K562 (cell line): Measurements from ENCODE around the gene ANKS1A. TPM values are rescaled to one million over a fixed set of nuclear protein-coding genes. Genes with fewer than 3 reads are reported as not detected.

ENCODE experiments used
- ATF1 ChIP-seq, 2 experiments: fragments of 450-650 bp in 1 of 2; IDR thresholded peaks; 2 replicates each; pipeline ENCODE4 v1.6.1; 2016; ENCODE audit warnings: missing compliant biosample characterization in 1 of 2, missing genetic modification characterization in 1 of 2
- C11orf30 ChIP-seq: fragments of 450-650 bp; IDR thresholded peaks from 2 replicates; pipeline ENCODE4 v1.6.1; 2016; ENCODE audit warnings: low read depth, mild to moderate bottlenecking
- DPF2 ChIP-seq: fragments of 450-650 bp; IDR thresholded peaks from 2 replicates; pipeline ENCODE4 v1.6.1; 2016
- ID3 ChIP-seq, 2 experiments: fragments of 250-450 bp in 1 of 2; fragments of 450-650 bp in 1 of 2; sonication (Bioruptor Pico) in 1 of 2; IDR thresholded peaks; 2 replicates each; pipeline versions ENCODE4 v1.6.1 to v1.8.0; 2016 to 2021; ENCODE audit warnings: mild to moderate bottlenecking in 2 of 2, moderate library complexity in 2 of 2, missing compliant biosample characterization in 1 of 2, missing genetic modification characterization in 1 of 2
- JUND ChIP-seq, 2 experiments: IDR thresholded peaks; 2 replicates in 1 of 2; 3 replicates in 1 of 2; pipeline ENCODE4 v1.6.1; 2011; ENCODE audit warnings: borderline replicate concordance in 2 of 2, low read depth in 2 of 2, low read length in 2 of 2, improper control_type of control experiment in 1 of 2, missing biosample characterization in 1 of 2, missing genetic modification characterization in 1 of 2, missing genetic modification reagents in 1 of 2
- MAFF ChIP-seq: IDR thresholded peaks from 2 replicates; pipeline ENCODE4 v1.6.1; 2012; ENCODE audit warnings: low read length, improper control_type of control experiment
- MAFG ChIP-seq: fragments of 450-650 bp; conservative IDR thresholded peaks from 2 replicates; pipeline ENCODE4 v1.6.1; 2016; ENCODE audit warnings: missing genetic modification characterization, missing compliant biosample characterization
- MAFK ChIP-seq: IDR thresholded peaks from 2 replicates; pipeline ENCODE4 v1.6.1; 2011; ENCODE audit warnings: low read length, improper control_type of control experiment
- MGA ChIP-seq: fragments of 450-650 bp; IDR thresholded peaks from 2 replicates; pipeline ENCODE4 v1.6.1; 2016; ENCODE audit warnings: mild to moderate bottlenecking, moderate library complexity
- NFE2 ChIP-seq: IDR thresholded peaks from 2 replicates; pipeline ENCODE4 v1.6.1; 2014; ENCODE audit warnings: antibody characterized with exemption, low read depth
- NFE2L1 ChIP-seq: fragments of 450-650 bp; IDR thresholded peaks from 2 replicates; pipeline ENCODE4 v1.6.1; 2016; ENCODE audit warnings: missing genetic modification characterization, low read depth, mild to moderate bottlenecking, missing compliant biosample characterization, moderate library complexity, borderline replicate concordance
- SMARCA5 ChIP-seq: fragments of 450-650 bp; IDR thresholded peaks from 2 replicates; pipeline ENCODE4 v1.6.1; 2016
- ZNF589 ChIP-seq: fragments of 200-800 bp; sonication (Bioruptor generic); IDR thresholded peaks from 2 replicates; pipeline ENCODE4 v1.6.1; 2016; ENCODE audit warnings: low read depth, missing genetic modification characterization, missing compliant biosample characterization
- polyA plus RNA-seq, 8 experiments: library from polyadenylated mRNA; depleted of rRNA in 4 of 8; stranded (reverse) in 5 of 8; unstranded in 3 of 8; fragments of >200 nt; fragmentation: Nextera tagmentation in 2 of 8; fragmentation: Illumina TruSeq in 1 of 8; extraction: Ambion mirVana in 2 of 8; extraction: Trizol in 1 of 8; gene quantifications; 2 replicates each; pipeline versions ENCODE4 v1.2.1 to v1.2.3, GENCODE V29; 2011 to 2014; ENCODE audit warnings: inconsistent platforms in 1 of 8, missing spikeins in 1 of 8
- total RNA-seq, 7 experiments: library from RNA; depleted of rRNA in 6 of 7; stranded (reverse); fragments of >200 nt in 6 of 7; fragmentation: Illumina TruSeq in 2 of 7; extraction: Trizol in 2 of 7; gene quantifications; 2 replicates each; pipeline versions ENCODE4 v1.2.1 to v1.2.3, GENCODE V29; 2011 to 2021; ENCODE audit warnings: low replicate concordance in 1 of 7
- TF ChIP-seq, protein P1 (sequence below): IDR thresholded peaks from 2 replicates; pipeline ENCODE4 v1.6.1; 2014; ENCODE audit warnings: antibody characterized with exemption

The ANKS1A gene
- total and polyA plus RNA-seq, 9 of the 15 experiments (the other 6 are each of a cell fraction or from before 2014, with no cell fraction given) = 1.1 to 13.8 (median 5.3) TPM

DNA sequence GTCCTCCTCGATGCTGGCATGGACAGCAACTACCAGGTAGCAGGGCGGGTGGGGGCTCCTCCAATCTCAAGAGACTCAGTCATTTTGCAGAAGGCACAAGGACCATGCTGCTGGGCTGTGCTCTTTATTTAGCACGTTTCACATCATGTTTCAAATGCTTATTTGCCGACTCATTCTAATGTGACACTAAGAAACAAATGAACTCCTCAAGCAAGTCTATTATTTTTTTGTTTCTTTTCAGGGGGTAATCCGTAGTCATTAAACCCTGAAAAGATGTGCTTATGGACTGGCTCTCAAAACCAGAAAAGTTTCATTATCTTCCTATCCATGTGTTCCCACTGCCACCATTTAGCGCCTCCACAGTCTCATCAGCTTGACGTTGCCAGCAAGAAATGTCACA, 92.9 kb downstream of the ANKS1A start (continued):
- no peak for TF ChIP-seq MGA
- TF ChIP-seq C11orf30 = peak; percentile 94
- TF ChIP-seq JUND (IDR thresholded peaks at IDR 0.05; ENCODE audit: borderline replicate concordance, low read depth, low read length) = 0 out of 2 replicates have a peak, but pooled peaks have one; percentile 4
- TF ChIP-seq JUND (tag; IDR thresholded peaks at IDR 0.05; ENCODE audit: borderline replicate concordance, low read depth, low read length) = peak; percentile 27; the same call in 1 of the 3 replicates
- TF ChIP-seq ATF1 (CRISPR knock-in tag; IDR thresholded peaks at IDR 0.05) = no peak
- no peak for TF ChIP-seq ATF1 (tag; IDR thresholded peaks at IDR 0.05)
- TF ChIP-seq ID3 (CRISPR knock-in tag; IDR thresholded peaks at IDR 0.05) = no peak
- TF ChIP-seq ID3 (tag; IDR thresholded peaks at IDR 0.05) = no peak
- peak; percentile 75 for TF ChIP-seq MAFK
- peak; percentile 70 for TF ChIP-seq NFE2L1 (tag)
- peak; percentile 90 for TF ChIP-seq MAFF
- TF ChIP-seq, protein P1, sequence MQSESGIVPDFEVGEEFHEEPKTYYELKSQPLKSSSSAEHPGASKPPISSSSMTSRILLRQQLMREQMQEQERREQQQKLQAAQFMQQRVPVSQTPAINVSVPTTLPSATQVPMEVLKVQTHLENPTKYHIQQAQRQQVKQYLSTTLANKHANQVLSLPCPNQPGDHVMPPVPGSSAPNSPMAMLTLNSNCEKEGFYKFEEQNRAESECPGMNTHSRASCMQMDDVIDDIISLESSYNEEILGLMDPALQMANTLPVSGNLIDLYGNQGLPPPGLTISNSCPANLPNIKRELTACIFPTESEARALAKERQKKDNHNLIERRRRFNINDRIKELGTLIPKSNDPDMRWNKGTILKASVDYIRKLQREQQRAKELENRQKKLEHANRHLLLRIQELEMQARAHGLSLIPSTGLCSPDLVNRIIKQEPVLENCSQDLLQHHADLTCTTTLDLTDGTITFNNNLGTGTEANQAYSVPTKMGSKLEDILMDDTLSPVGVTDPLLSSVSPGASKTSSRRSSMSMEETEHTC = no peak
- TF ChIP-seq MAFG = peak; percentile 94
- no peak for TF ChIP-seq SMARCA5
- peak; percentile 91 for TF ChIP-seq NFE2
- TF ChIP-seq DPF2 = peak; percentile 42; the same call in 1 of the 2 replicates
- 0 out of 2 replicates have a peak, but pooled peaks have one; percentile 26 for TF ChIP-seq ZNF589 (CRISPR knock-in tag)
